Adrenal gland (tissue), 5 donors: Measurements from ENCODE around the gene C12orf54.
"Not testable (repeated sequence)": the region's sequence is repeated elsewhere in the genome, so short reads cannot be mapped to it uniquely, and the experiment has no call there.

Experiments
- POLR2A ChIP-seq, 2 donors: fragments of 450-650 bp; IDR thresholded peaks; one replicate each; pipeline ENCODE4 v1.6.1; 2017; ENCODE audit warnings: antibody characterized with exemption in 2 of 2, mild to moderate bottlenecking in 2 of 2, moderate library complexity in 1 of 2
- TF ChIP-seq, protein P1 (sequence below), 6 experiments: fragments of 450-650 bp in 4 of 6; fragments of 200-600 bp in 2 of 6; sonication (generic) in 1 of 6; IDR thresholded peaks; 1 replicate in 5 of 6; 2 replicates in 1 of 6; pipeline versions ENCODE4 v1.5.1 to v1.8.0; 2016 to 2021; ENCODE audit warnings: antibody characterized with exemption in 6 of 6, mild to moderate bottlenecking in 2 of 6, moderate library complexity in 1 of 6
- donor health status: DM: no; HTN: no; CAD: no.

DNA sequence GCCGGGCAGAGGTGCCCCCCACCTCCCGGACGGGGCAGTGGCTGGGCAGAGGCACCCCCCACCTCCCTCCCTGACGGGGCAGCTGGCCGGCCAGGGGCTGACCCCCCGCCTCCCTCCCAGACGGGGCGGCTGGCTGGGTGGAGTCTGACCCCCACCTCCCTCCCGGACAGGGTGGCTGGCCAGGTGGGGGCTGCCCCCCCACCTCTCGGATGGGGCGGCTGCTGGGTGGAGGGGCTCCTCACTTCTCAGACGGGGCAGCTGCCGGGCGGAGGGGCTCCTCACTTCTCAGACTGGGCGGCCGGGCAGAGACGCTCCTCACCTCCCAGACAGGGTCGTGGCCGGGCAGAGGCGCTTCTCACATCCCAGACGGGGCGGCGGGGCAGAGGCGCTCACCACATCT is 38.1 kb downstream of the C12orf54 start:
- TF ChIP-seq POLR2A (IDR thresholded peaks at IDR 0.05) = not testable (repeated sequence)
- TF ChIP-seq, protein P1, sequence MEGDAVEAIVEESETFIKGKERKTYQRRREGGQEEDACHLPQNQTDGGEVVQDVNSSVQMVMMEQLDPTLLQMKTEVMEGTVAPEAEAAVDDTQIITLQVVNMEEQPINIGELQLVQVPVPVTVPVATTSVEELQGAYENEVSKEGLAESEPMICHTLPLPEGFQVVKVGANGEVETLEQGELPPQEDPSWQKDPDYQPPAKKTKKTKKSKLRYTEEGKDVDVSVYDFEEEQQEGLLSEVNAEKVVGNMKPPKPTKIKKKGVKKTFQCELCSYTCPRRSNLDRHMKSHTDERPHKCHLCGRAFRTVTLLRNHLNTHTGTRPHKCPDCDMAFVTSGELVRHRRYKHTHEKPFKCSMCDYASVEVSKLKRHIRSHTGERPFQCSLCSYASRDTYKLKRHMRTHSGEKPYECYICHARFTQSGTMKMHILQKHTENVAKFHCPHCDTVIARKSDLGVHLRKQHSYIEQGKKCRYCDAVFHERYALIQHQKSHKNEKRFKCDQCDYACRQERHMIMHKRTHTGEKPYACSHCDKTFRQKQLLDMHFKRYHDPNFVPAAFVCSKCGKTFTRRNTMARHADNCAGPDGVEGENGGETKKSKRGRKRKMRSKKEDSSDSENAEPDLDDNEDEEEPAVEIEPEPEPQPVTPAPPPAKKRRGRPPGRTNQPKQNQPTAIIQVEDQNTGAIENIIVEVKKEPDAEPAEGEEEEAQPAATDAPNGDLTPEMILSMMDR (IDR thresholded peaks at IDR 0.05) = not testable (repeated sequence)
